Smooth muscle cell (in vitro differentiated cells): ENCODE data around the gene KRTAP4-1. TPM values are rescaled to one million over a fixed set of nuclear protein-coding genes. Genes with fewer than 3 reads are reported as not detected.
"Not testable (repeated sequence)": the region's sequence is repeated elsewhere in the genome, so short reads cannot be mapped to it uniquely, and the experiment has no call there.

Source experiments
- DNase-seq: peaks from one replicate; lab custom pipeline; 2025; ENCODE audit not compliant: unreplicated experiment; lab: John Stamatoyannopoulos, UW
- H2AFZ ChIP-seq: fragments of 200-600 bp; sonication (generic); 2 replicates; pipeline ENCODE4 v1.6.0; 2016; ENCODE audit warnings: antibody characterized with exemption, low read depth, mild to moderate bottlenecking
- H3F3A ChIP-seq: fragments of 200-600 bp; sonication (generic); 2 replicates; pipeline ENCODE4 v1.6.0; 2017; ENCODE audit warnings: antibody characterized with exemption, low read depth
- H3K27ac ChIP-seq: fragments of 200-600 bp; sonication (generic); 2 replicates; pipeline ENCODE4 v1.5.1; 2016; ENCODE audit warnings: low read depth, mild to moderate bottlenecking
- H3K27me3 ChIP-seq: fragments of 200-600 bp; sonication (generic); 2 replicates; pipeline ENCODE4 v1.6.1; 2016; ENCODE audit warnings: low read depth, mild to moderate bottlenecking
- H3K36me3 ChIP-seq: fragments of 200-600 bp; sonication (generic); 2 replicates; pipeline ENCODE4 v1.5.1; 2016; ENCODE audit warnings: low read depth
- H3K4me1 ChIP-seq: fragments of 200-600 bp; sonication (generic); 2 replicates; pipeline ENCODE4 v1.5.1; 2016; ENCODE audit warnings: low read depth
- H3K4me2 ChIP-seq: fragments of 200-600 bp; sonication (generic); 2 replicates; pipeline ENCODE4 v1.6.0; 2016; ENCODE audit warnings: mild to moderate bottlenecking
- H3K4me3 ChIP-seq: fragments of 200-600 bp; sonication (generic); 2 replicates; pipeline ENCODE4 v1.5.1; 2016; ENCODE audit warnings: mild to moderate bottlenecking
- H3K79me2 ChIP-seq: fragments of 200-600 bp; sonication (generic); 2 replicates; pipeline ENCODE4 v1.6.0; 2016; ENCODE audit warnings: low read depth, mild to moderate bottlenecking
- H3K9ac ChIP-seq: fragments of 200-600 bp; sonication (generic); 2 replicates; pipeline ENCODE4 v1.6.0; 2016; ENCODE audit warnings: low read depth
- H3K9me3 ChIP-seq: fragments of 200-600 bp; sonication (generic); replicated peaks from 2 replicates; pipeline ENCODE4 v1.5.1; 2016; ENCODE audit warnings: low read depth
- H4K20me1 ChIP-seq: fragments of 200-600 bp; sonication (generic); 2 replicates; pipeline ENCODE4 v1.6.0; 2016; ENCODE audit warnings: low read depth
- WGBS: methylation state at CpG from one replicate; pipeline ENCODE4 v1.1.7; 2016; ENCODE audit warnings: low lambda C conversion rate; 5-methylcytosine and 5-hydroxymethylcytosine counted together
- polyA plus RNA-seq: library from polyadenylated mRNA; unstranded; fragments of >200 nt; fragmentation: Nextera tagmentation; extraction: Ambion mirVana; gene quantifications from 2 replicates; pipeline ENCODE4 v1.2.1, GENCODE V29; 2016
- total RNA-seq: library from RNA; depleted of rRNA; stranded (reverse); fragments of >200 nt; gene quantifications from 2 replicates; pipeline ENCODE4 v1.2.3, GENCODE V29; 2014
- TF ChIP-seq, protein P1 (sequence below): fragments of 200-600 bp; sonication (generic); IDR thresholded peaks from 2 replicates; pipeline ENCODE4 v1.5.1; 2017; ENCODE audit warnings: borderline replicate concordance, mild to moderate bottlenecking, antibody characterized with exemption; ENCODE audit not compliant: insufficient read depth, poor library complexity, severe bottlenecking

Gene KRTAP4-1
- total and polyA plus RNA-seq, 2 experiments from 2014 or later, result not detected

DNA sequence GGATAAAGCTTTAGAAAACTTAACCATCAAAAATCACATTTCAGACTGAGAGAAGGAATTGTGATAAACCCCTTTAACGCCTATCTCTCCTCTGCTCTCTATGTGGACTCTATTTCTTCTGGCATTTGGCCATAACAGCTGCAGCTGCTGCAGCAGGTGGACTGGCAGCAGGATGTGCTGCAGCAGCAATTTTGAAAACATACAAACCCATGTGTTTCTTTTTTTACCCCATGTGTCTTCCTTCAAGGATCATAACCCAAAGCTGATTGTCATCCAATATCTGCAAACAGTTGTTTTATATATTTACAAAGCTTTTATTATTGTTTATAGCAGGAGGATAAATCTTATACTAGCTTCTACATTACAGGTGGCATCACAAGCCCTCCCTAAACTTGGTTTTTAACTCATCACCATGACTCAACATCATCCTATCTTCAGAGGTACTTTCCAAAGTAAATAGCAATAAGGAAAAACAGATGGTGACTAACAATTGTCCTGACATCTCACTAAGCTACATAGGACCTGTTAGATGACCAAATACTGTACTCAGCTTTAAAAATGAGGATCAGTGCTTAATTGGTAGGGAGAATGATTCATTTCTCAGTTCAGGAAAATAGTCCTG, 27.2 kb upstream of the KRTAP4-1 start:
- H3K4me1 ChIP-seq, result no peaks in the 10 kb centered on the region
- no peaks in the 10 kb centered on the region for H3K27me3 ChIP-seq
- no peak overlapping the region for H3K4me3 ChIP-seq
- H3K9me3 ChIP-seq, result no peaks in the 10 kb centered on the region
- H3K79me2 ChIP-seq, result no peaks in the 10 kb centered on the region
- TF ChIP-seq, protein P1, sequence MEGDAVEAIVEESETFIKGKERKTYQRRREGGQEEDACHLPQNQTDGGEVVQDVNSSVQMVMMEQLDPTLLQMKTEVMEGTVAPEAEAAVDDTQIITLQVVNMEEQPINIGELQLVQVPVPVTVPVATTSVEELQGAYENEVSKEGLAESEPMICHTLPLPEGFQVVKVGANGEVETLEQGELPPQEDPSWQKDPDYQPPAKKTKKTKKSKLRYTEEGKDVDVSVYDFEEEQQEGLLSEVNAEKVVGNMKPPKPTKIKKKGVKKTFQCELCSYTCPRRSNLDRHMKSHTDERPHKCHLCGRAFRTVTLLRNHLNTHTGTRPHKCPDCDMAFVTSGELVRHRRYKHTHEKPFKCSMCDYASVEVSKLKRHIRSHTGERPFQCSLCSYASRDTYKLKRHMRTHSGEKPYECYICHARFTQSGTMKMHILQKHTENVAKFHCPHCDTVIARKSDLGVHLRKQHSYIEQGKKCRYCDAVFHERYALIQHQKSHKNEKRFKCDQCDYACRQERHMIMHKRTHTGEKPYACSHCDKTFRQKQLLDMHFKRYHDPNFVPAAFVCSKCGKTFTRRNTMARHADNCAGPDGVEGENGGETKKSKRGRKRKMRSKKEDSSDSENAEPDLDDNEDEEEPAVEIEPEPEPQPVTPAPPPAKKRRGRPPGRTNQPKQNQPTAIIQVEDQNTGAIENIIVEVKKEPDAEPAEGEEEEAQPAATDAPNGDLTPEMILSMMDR, result no peak
- H4K20me1 ChIP-seq, result no peaks in the 10 kb centered on the region
- H3F3A ChIP-seq, result no peaks in the 10 kb centered on the region
- no peak overlapping the region for H2AFZ ChIP-seq
- no peaks in the 10 kb centered on the region for H3K36me3 ChIP-seq
- DNase-seq, result no peak
- H3K27ac ChIP-seq, result no peak overlapping the region
- WGBS, result 92% methylated on average over 1 of the region's 1 CpG
- no peak overlapping the region for H3K4me2 ChIP-seq
- H3K9ac ChIP-seq, result no peak overlapping the region

DNA sequence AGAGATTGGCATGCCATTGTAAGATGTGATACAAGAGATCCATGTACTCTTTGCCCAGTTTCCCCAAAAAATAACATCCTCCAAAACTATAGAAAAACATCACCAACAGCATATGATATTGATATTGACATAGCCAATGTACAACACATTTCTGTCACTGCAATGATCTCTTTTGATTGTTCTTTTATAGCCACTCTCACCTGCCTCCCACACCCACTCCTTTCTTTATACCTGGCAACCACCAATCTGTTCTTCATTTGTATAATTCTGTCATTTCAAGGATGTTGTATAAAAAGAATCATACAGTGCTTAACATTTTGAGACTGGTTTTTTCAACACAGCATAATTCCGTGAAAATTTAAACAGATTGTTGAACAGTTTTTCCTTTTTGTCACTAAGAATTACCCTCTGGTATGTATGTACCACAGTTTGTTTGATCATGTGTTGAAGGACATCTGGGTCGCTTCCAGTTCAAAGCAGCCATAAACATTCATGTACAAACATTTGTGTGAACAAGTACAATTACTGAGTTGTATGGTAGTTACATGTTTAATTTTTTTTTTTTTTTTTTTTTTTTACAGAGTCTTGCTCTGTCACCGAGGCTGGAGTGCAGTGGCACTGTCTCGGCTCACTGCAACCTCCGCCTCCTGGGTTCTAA, 14.8 kb upstream of the KRTAP4-1 start:
- H3K4me3 ChIP-seq, result no peak overlapping the region
- H3K9me3 ChIP-seq, result peaks cover 3% of the 10 kb centered on the region
- no peak overlapping the region for H3K27ac ChIP-seq
- 73% methylated on average over 5 of the region's 5 CpGs for WGBS
- TF ChIP-seq, protein P1, result no peak
- no peaks in the 10 kb centered on the region for H3K36me3 ChIP-seq
- H3K27me3 ChIP-seq, result no peaks in the 10 kb centered on the region
- H3K9ac ChIP-seq, result no peak overlapping the region
- H2AFZ ChIP-seq, result no peak overlapping the region
- no peaks in the 10 kb centered on the region for H3K79me2 ChIP-seq
- DNase-seq, result no peak
- H3F3A ChIP-seq, result no peaks in the 10 kb centered on the region
- no peaks in the 10 kb centered on the region for H3K4me1 ChIP-seq
- no peak overlapping the region for H3K4me2 ChIP-seq
- no peaks in the 10 kb centered on the region for H4K20me1 ChIP-seq

DNA sequence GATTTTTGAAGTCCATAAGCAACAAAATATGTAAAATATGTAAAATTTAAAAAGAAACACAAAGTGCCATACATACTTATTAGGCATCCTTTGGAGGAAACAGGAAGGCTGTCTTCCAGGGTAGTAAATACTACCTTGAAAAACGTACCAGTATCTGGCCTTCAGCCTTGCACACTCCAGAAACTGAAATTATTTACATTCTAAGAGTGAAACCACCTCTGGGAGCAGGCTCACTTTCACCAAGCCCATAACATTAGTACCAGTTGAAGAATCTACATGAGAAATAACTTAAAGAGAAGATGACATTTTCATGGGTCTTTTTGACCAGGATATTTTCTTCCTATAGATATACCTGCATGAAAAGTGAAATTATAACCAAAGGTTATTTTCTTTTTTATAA, 11.4 kb upstream of the KRTAP4-1 start:
- no peaks in the 10 kb centered on the region for H3K4me1 ChIP-seq
- no peaks in the 10 kb centered on the region for H3K79me2 ChIP-seq
- WGBS, result 58% methylated on average over 1 of the region's 1 CpG
- no peak overlapping the region for H3K27ac ChIP-seq
- peaks cover 3% of the 10 kb centered on the region for H3K9me3 ChIP-seq
- no peaks in the 10 kb centered on the region for H4K20me1 ChIP-seq
- no peak overlapping the region for H2AFZ ChIP-seq
- no peaks in the 10 kb centered on the region for H3F3A ChIP-seq
- H3K4me3 ChIP-seq, result no peak overlapping the region
- H3K36me3 ChIP-seq, result no peaks in the 10 kb centered on the region
- no peak for DNase-seq
- no peak overlapping the region for H3K4me2 ChIP-seq
- no peak overlapping the region for H3K9ac ChIP-seq
- TF ChIP-seq, protein P1, result no peak
- H3K27me3 ChIP-seq, result no peaks in the 10 kb centered on the region

DNA sequence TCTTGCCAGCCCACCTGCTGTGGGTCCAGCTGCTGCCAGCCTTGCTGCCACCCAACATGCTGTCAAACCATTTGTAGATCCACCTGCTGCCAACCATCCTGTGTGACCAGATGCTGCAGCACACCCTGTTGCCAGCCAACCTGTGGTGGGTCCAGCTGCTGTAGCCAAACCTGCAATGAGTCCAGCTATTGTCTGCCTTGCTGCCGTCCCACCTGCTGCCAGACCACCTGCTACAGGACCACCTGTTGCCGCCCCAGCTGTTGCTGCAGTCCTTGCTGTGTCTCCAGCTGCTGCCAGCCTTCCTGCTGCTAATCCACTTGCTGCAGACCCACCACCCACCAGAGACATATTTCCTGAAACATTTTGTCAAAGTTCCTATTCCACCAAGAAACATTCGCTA, 5.6 kb upstream of the KRTAP4-1 start:
- no peaks in the 10 kb centered on the region for H3K36me3 ChIP-seq
- no peak overlapping the region for H3K9ac ChIP-seq
- H3K4me3 ChIP-seq, result no peak overlapping the region
- H2AFZ ChIP-seq, result no peak overlapping the region
- WGBS, result 85% methylated on average over 3 of the region's 3 CpGs
- no peaks in the 10 kb centered on the region for H3F3A ChIP-seq
- no peak overlapping the region for H3K4me2 ChIP-seq
- no peaks in the 10 kb centered on the region for H4K20me1 ChIP-seq
- H3K4me1 ChIP-seq, result no peaks in the 10 kb centered on the region
- TF ChIP-seq, protein P1, result no peak
- no peaks in the 10 kb centered on the region for H3K9me3 ChIP-seq
- H3K27me3 ChIP-seq, result peaks cover 9% of the 10 kb centered on the region
- no peaks in the 10 kb centered on the region for H3K79me2 ChIP-seq
- no peak for DNase-seq
- H3K27ac ChIP-seq, result no peak overlapping the region

DNA sequence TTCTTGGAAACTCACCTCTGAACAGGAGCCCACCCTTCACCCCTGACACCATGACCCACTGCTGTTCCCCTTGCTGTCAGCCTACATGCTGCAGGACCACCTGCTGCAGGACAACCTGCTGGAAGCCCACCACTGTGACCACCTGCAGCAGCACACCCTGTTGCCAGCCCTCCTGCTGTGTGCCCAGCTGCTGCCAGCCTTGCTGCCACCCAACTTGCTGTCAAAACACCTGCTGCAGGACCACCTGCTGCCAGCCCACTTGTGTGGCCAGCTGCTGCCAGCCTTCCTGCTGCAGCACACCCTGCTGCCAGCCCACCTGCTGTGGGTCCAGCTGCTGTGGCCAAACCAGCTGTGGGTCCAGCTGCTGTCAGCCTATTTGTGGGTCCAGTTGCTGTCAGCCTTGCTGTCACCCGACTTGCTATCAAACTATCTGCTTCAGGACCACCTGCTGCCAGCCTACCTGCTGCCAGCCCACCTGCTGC, 5.2 kb upstream of the KRTAP4-1 start, which contains the start of gene KRTAP9-1:
Gene KRTAP9-1 (plus strand): TSS at position 51 of the 482 bp plus-strand sequence. CDS start 0 bp downstream, at position 51.
- H2AFZ ChIP-seq, H3K9me3 ChIP-seq, H3F3A ChIP-seq, H3K79me2 ChIP-seq, H3K27ac ChIP-seq, H4K20me1 ChIP-seq, H3K4me1 ChIP-seq, DNase-seq, H3K27me3 ChIP-seq, H3K9ac ChIP-seq, H3K36me3 ChIP-seq, H3K4me2 ChIP-seq, H3K4me3 ChIP-seq: not testable (repeated sequence)
- WGBS, result 80% methylated on average over 1 of the region's 1 CpG
